HS-5 (cell line): Measurements from ENCODE around the gene TRIM61.
"Not testable (repeated sequence)": the region's sequence is repeated elsewhere in the genome, so short reads cannot be mapped to it uniquely, and the experiment has no call there.

Experiments used
- DNase-seq: peaks from one replicate; pipeline ENCODE4 v3.0.0-alpha.2; 2012; ENCODE audit warnings: low read depth

Gene TRIM61

GRCh38 chr4:164956766-164957643 lies 20.5 kb downstream of the TRIM61 start:
- peak; percentile 40 for DNase-seq

DNA sequence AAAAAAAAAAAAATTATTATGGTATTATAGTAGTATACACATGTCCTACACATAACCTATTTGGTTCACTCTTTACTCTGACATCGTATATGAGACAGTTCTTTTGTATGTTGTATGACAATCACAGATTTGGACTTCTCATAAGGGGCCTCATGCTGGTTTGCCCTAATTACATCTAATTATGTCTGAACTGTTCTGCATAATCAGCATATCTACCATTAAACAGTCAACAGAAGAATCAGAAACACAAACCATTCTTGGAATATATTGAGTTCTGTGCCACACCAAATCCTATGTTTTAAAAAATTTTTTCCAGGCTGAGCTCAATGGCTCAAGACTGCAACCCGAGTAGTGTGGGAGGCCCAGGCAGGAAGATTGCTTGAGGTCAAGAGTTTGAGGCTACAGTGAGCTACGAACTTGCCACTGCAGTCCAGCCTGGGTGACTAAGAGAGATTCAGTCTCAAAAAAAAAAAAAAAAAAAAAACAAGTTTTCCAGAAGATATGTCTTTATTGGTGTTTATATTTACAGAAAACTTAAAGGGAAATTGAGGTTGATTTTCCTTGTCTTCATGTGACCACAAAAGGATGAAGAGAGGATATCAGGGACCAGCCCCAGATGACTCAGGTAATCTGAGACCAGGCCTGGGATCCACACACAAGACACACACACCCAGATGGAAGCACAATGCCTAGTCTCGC lies 22.2 kb downstream of the TRIM61 start:
- DNase-seq: no peak

DNA sequence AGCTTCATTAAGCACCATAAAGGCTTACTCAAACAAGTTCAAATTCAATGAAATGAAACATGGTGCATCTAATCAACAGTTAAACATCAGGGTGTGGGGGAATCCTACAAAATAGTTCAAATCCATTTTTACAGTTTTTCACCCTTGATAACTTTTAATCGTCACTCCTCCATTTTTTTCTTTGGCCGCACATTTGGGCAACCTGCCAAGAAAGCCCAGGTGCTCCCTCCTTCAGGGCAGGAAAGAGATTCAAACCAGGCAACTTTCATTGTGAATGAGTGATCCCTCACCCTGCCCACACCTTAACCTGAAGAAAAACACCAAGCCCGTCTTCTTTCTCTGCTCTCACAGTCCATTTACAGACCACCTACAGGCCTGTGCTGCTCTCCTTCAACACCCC lies 24.9 kb downstream of the TRIM61 start:
- DNase-seq: no peak

GRCh38 chr4:164949448-164950143 lies 27.9 kb downstream of the TRIM61 start:
- no peak for DNase-seq

GRCh38 chr4:164948975-164949374 lies 28.5 kb downstream of the TRIM61 start:
- DNase-seq: no peak

DNA sequence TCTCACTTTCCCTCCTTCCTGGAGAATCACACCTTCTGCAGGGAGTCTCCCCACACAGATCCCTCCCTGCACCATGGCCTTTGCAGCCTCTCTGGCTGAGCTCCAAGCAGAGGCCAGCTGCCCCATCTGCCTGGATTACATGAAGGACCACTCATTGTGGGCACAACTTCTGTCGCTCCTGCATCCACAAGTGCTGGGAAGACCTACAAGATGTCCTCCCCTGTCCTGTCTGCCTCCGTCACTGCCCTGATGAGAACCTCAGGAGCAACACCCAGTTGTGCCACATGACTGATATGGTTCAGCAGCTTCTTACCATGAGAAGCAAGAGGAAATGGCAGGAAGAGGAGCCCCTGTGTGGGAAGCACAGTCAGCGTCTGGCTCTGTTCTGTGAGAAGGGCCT lies 29.5 kb downstream of the TRIM61 start:
- DNase-seq: not testable (repeated sequence)

GRCh38 chr4:164946810-164947209 lies 30.6 kb downstream of the TRIM61 start:
- no peak for DNase-seq

DNA sequence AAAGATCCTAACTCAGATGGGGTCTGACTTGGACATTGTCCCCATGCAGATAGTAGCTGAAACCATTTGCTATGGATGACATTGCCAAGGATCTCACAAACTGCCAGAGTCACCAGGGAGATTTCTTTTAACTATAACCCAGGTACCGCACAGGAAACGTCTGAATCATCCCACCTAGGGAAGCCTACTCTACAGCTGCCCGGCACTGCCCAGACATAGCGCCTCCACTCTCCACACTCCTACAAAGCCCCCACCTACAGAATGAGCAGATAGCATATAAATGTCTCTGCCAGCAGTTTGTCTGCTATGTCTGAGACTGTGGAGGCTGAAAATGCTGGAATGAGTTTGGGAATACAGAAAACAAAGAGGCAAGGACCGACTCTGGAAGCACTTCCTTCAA lies 32.3 kb downstream of the TRIM61 start:
- DNase-seq: no peak

DNA sequence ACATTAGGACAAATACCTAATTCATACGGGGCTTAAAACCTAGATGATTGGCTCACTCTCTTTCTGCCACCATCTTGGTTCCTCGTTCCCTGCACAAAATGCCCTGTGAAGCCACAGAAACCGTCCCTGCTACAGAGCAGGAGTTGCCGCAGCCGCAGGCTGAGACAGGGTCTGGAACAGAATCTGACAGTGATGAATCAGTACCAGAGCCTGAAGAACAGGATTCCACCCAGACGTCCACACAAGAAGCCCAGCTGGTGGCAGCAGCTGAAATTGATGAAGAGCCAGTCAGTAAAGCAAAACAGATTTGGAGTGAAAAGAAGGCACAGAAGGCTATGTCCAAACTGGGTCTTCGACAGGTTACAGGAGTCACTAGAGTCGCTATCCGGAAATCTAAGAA lies 34.3 kb downstream of the TRIM61 start:
- no peak for DNase-seq

GRCh38 chr4:164937576-164938270 lies 39.7 kb downstream of the TRIM61 start:
- no peak for DNase-seq

- DNase-seq: not testable (repeated sequence)
These were observed 41.4 kb downstream of the TRIM61 start for GRCh38 chr4:164935865-164936606.

DNA sequence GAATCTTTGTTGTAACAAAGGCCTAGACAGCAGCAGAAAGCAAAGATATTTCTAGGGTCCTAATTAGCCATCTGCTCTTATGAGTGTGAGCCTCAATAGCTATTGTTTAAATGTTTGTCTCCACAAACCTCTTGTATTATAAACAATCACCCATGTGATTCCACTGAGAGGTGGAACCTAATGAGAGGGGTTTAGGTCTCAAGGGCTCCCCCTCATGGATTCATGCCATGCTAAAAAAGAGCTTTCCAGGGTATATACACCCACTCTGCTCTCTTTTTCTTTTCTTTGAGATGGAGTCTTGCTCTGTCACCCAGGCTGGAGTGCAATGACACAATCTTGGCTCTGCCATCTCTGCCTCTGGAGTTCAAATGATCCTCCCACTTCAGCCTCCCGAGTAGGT lies 42.1 kb downstream of the TRIM61 start:
- no peak for DNase-seq

- no peak for DNase-seq
These were observed 44.2 kb downstream of the TRIM61 start for GRCh38 chr4:164933244-164933643.

- DNase-seq: no peak
These were observed 45.7 kb downstream of the TRIM61 start for GRCh38 chr4:164931551-164932324.

GRCh38 chr4:164930647-164931046 lies 46.8 kb downstream of the TRIM61 start:
- no peak for DNase-seq

- DNase-seq: not testable (repeated sequence)
These were observed 50.4 kb downstream of the TRIM61 start for GRCh38 chr4:164927101-164927500.

DNA sequence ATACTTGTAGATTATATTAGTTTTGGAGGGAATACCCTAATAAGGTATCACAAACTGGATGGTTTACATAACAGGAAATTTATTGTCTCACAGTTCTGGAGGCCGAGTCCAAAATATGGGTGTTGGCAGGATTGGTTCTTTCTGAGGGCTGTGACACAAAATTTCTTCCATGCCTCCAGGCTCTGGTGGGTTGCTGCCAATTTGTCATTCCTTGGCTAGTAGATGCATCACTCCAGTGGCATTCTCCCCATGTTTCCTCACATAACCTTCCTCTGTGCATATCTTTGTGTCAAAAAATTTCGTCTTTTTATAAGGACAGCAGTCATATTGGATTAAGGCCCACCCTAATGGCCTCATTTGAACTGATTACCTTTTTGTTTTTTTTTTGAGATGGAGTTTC lies 51.2 kb downstream of the TRIM61 start:
- DNase-seq: peak; percentile 70

DNA sequence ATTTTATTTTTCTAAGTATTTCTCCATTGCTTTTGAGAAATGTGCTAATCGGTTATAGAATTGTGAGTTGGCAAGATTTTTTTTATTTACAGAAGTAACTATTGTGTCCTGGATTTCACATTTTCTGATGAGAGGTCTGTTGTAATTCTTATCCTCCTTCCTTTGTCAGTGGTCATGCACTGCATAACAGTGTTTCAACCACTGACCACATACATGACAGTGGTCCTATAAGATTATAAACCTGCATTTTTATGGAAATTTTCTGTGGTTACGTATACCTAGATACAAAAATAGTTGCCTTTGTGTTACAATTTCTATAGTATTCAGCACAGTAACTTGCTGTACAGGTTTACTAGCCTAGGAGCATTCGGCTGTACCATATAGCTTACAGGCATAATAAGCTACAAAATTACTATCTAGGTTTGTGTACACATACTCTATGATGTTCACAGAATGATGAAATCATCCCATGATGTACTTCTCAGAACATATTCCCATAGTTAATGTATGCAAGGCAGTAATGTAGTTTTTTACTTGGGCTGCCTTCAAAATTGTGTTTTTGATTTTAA lies 52.7 kb downstream of the TRIM61 start:
- DNase-seq: no peak

DNA sequence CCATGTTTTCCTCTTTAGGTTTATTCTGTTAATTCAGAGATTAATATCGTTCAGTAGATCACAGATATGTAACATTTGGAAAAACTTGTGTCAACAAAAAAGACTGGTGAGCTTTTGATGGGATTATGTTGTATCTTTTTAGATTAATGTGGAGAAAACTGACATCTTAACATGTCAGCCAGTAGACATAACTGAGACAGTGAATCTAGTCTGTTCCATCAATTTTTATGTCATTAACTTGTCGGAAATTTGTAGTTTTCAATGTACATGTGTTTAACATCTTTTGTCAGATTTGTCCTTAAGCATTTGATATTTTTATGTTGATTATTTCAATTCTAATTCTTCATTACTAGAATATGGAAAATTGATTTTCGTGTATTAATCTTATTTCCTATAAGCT lies 58.5 kb downstream of the TRIM61 start:
- DNase-seq: no peak
